K562 (cell line): ENCODE measurements around the gene HDAC9.

Source experiments
- POLR2A ChIP-seq: fragments of 450-650 bp; conservative IDR thresholded peaks from 2 replicates; pipeline ENCODE4 v1.6.1; 2016
- SMARCC2 ChIP-seq: fragments of 450-650 bp; IDR thresholded peaks from 2 replicates; pipeline ENCODE4 v1.6.1; 2017; ENCODE audit warnings: antibody characterized with exemption, moderate library complexity, mild to moderate bottlenecking, low read depth
- TF ChIP-seq, protein P1 (sequence below): sonication (generic); formaldehyde crosslinking; IDR thresholded peaks from 2 replicates; pipeline ENCODE4 v1.9.0; 2022; ENCODE audit warnings: mild to moderate bottlenecking, missing genetic modification reagents
- TF ChIP-seq, protein P2 (sequence below), 3 experiments: IDR thresholded peaks in 2 of 3; conservative IDR thresholded peaks in 1 of 3; 2 replicates each; pipeline ENCODE4 v1.5.1; 2011 to 2012; ENCODE audit warnings: low read length in 3 of 3, mild to moderate bottlenecking in 3 of 3, control low read depth in 2 of 3, improper control_type of control experiment in 1 of 3, inconsistent platforms in 1 of 3, low read depth in 1 of 3, mixed read lengths in 1 of 3, moderate library complexity in 1 of 3; ENCODE audit not compliant: insufficient read depth in 2 of 3

DNA sequence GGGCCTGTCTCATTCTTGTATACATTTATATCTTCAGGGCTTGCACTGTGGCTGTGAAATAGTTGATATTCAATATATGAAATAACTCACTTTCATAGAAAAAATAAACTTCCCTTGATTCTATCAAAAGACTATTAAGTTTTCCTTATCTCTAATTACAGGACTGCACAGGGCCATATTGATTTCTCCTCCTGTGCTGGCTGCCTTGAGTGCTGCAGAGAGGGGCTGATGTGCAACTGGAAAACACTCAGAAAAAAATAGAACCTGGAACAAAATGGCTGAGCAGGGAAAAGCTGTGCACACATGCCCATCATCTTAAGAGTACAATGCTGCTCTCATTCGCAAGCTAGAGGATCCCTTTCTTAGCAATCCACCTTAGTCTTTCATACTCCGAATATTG, 5.9 kb upstream of the HDAC9 start:
- TF ChIP-seq, protein P1, sequence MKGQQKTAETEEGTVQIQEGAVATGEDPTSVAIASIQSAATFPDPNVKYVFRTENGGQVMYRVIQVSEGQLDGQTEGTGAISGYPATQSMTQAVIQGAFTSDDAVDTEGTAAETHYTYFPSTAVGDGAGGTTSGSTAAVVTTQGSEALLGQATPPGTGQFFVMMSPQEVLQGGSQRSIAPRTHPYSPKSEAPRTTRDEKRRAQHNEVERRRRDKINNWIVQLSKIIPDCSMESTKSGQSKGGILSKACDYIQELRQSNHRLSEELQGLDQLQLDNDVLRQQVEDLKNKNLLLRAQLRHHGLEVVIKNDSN (CRISPR knock-in tag), result no peak
- TF ChIP-seq, protein P2, sequence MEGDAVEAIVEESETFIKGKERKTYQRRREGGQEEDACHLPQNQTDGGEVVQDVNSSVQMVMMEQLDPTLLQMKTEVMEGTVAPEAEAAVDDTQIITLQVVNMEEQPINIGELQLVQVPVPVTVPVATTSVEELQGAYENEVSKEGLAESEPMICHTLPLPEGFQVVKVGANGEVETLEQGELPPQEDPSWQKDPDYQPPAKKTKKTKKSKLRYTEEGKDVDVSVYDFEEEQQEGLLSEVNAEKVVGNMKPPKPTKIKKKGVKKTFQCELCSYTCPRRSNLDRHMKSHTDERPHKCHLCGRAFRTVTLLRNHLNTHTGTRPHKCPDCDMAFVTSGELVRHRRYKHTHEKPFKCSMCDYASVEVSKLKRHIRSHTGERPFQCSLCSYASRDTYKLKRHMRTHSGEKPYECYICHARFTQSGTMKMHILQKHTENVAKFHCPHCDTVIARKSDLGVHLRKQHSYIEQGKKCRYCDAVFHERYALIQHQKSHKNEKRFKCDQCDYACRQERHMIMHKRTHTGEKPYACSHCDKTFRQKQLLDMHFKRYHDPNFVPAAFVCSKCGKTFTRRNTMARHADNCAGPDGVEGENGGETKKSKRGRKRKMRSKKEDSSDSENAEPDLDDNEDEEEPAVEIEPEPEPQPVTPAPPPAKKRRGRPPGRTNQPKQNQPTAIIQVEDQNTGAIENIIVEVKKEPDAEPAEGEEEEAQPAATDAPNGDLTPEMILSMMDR (IDR thresholded peaks at IDR 0.05 in 2 of 3, conservative IDR thresholded peaks at IDR 0.05 in 1 of 3; ENCODE audit: insufficient read depth in 2 of 3, low read depth in 1 of 3, low read length in 3 of 3), result no peak
- no peak for TF ChIP-seq POLR2A
- TF ChIP-seq SMARCC2, result no peak
